ENCODE measurements around the gene TRPV3.

GRCh38 chr17:3526971-3527370 lies 30.6 kb downstream of the TRPV3 start:
- no peak for TF ChIP-seq GLIS1 (tag by site-specific recombination; IDR thresholded peaks at IDR 0.05)
- no peak for TF ChIP-seq ZNF488 (tag by site-specific recombination; IDR thresholded peaks at IDR 0.05)
- TF ChIP-seq PATZ1 (tag by site-specific recombination; IDR thresholded peaks at IDR 0.05) = no peak

Measured in HEK293 (cell line).